ENCODE measurements around the gene UBL4A.

UBL4A gene

GRCh38 chrX:154460326-154460725 lies 26.1 kb downstream of the UBL4A start:
- no peak for DNase-seq

GRCh38 chrX:154459832-154460231 lies 26.6 kb downstream of the UBL4A start:
- no peak for DNase-seq

GRCh38 chrX:154458954-154459778 lies 27.2 kb downstream of the UBL4A start:
- DNase-seq, result no peak

GRCh38 chrX:154458116-154458953 lies 28.1 kb downstream of the UBL4A start, which contains the start of gene PLXNA3:
TSS of gene PLXNA3 (plus strand) at chrX:154458281. CDS start at chrX:154460184, 1,903 bp downstream.
- no peak for DNase-seq

GRCh38 chrX:154457491-154458115 lies 28.8 kb downstream of the UBL4A start:
- no peak for DNase-seq

GRCh38 chrX:154452823-154453222 lies 33.6 kb downstream of the UBL4A start:
- DNase-seq, result no peak

- no peak for DNase-seq
These were observed 36.1 kb downstream of the UBL4A start for GRCh38 chrX:154450312-154450711.

GRCh38 chrX:154449618-154450017 lies 36.8 kb downstream of the UBL4A start:
- DNase-seq, result no peak

- no peak for DNase-seq
These were observed 37.9 kb downstream of the UBL4A start for GRCh38 chrX:154448484-154448883.

DNA sequence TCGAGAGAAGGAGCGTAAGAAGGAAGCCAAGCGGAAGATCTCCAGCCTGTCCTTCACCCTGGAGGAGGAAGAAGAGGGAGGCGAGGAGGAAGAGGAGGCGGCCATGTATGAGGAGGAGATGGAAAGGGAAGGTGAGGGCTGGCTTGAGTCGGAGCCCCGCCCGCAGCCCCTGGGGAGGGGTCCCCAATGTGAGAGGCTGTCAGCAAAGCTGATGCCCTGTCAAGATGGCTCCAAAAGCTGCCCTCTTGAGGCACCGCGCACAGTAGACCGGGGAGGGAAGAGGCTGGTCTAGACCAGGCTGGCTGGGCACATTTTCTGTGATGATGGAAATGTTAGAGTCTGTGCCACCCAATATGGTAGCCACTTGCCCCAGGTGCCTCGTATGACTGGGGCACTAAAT lies 40.0 kb downstream of the UBL4A start:
- no peak for DNase-seq

GRCh38 chrX:154445776-154446175 lies 40.6 kb downstream of the UBL4A start:
- no peak for DNase-seq

- no peak for DNase-seq
These were observed 41.6 kb downstream of the UBL4A start for GRCh38 chrX:154444755-154445246.

DNA sequence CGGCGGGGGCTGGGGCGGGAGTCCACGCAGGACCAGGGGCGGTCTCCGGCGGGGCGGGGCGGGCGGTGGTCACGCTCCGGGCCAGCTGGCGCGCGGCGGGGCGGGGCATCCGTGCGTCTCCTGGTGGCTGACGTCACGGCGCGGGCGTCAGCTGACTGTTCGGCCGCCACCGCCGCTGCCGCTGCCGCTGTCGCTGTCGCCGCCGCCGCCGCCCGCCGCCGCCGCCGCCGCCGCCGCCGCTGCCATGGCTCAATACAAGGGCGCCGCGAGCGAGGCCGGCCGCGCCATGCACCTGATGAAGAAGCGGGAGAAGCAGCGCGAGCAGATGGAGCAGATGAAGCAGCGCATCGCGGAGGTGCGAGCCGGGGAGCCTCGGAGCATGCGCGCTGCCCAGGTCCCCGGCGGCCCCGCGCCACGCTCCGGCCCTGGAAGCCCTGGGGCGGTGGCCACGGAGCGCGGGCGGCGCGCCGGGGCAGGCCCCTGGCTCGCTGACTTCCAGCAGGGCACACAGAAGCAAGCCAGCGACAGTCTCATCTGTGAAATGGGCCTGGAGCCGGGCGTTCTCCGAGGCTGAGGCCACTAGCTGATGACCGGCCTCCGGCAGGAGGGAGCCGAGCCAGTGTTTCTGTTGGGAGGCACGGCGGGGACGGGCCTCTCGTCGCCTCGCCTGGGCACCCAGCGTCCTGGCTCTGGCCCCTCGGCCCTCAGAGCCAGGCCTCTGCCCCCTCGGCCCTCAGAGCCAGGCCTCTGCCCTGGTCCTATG lies 42.2 kb downstream of the UBL4A start, which contains the start of gene FAM50A:
Gene FAM50A (plus strand): TSS at position 150 of the 763 bp plus-strand sequence. CDS start 95 bp downstream, at position 245.
- DNase-seq, result no peak

DNA sequence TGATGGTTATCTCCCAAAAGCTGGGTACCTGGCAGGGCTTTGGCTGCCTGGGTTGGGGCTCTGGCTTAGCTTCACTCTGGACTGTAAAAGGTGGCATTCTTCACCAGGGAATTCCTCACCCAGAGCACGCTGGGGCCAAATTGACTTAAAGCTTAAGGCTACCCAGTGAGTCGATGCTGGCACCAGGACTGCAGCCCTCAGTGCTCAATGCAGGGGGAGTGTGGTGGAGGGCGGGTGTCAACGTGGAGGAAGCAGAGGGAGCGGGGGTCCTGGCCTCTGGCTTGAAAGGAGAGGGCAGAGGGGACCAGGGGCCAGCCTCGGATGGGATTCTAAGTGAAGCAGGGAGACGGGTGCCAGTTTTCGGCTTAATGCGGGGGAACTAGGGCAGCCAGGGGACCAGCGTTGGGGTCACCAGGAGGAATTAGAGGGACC lies 42.9 kb downstream of the UBL4A start:
- DNase-seq, result no peak

DNA sequence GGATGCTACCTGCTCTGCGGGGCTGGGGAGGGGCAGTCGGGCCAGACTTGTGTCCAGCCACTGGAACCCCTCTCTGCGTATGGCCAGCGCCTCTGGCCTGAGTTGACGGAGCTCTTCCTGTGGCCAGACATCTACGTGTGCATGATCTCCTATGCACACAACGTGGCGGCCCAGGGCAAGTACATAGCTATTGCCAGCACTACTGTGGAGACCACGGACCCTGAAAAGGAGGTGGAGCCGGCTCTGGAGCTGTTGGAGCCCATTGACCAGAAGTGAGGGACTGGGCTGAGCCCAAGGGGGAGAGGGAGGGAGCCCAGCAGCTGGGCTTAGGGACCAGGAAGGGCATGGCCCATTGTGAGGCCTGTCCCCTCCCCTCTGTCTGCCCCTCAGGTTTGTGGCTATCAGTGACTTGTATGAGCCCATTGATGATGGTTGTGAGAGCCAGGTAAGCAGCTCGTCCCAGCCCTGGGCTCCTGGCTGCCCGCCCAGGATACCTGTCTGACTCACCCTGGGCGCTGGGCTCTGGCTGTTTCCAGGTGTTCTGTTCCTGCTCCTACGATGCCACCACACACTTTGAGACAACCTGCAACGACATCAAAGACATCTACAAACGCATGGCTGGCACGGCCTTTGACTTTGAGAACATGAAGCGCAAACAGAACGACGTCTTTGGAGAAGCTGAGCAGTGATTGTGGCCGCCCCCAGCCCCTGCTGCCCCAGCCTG lies 44.3 kb downstream of the UBL4A start:
- DNase-seq, result no peak

GRCh38 chrX:154441564-154441963 lies 44.9 kb downstream of the UBL4A start:
- DNase-seq, result no peak

- DNase-seq, result no peak
These were observed 45.6 kb downstream of the UBL4A start for GRCh38 chrX:154440623-154441357.

- DNase-seq, result no peak
These were observed 46.6 kb downstream of the UBL4A start for GRCh38 chrX:154439841-154440240.

- no peak for DNase-seq
These were observed 48.2 kb downstream of the UBL4A start for GRCh38 chrX:154437971-154438893.
